GM18909 (cell line): ENCODE measurements around the gene MINK1.
"Not testable (repeated sequence)": the region's sequence is repeated elsewhere in the genome, so short reads cannot be mapped to it uniquely, and the experiment has no call there.

Experiments
- ATAC-seq: cut with Tn5 transposase; IDR thresholded peaks from one replicate; pipeline ENCODE4 v1.9.1; 2021; ENCODE audit warnings: mild to moderate bottlenecking; ENCODE audit not compliant: unreplicated experiment, poor library complexity

Gene MINK1

DNA sequence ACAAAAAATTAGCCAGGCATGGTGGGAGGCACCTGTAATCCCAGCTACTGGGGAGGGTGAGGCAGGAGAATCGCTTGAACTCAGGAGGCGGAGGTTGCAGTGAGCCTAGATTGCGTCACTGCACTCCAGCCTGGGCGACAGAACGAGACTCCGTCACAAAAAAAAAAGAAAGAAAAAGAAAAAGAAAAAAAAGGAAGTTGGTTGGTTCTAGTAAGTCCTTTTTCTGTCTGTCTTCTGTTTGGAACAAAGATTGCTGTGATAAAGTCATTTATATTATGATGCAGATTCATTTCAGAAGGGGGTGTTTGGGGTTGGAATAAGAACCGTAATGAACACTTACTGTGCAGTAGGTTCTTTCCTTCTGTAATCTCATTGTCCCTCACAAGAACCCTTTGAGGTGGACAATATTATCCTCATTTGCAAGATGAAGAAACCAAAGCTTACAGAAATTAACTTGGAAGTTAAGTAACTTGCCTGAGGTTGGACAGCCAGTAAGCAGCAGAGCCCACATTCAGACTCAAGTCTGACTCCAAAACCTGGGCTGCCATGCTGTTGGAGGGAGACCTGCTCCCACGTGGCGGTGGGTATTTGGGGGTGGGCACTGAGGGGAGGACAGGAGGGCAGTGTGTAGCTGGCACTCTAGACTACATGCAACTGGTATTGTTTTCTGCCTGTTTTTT, 10.3 kb downstream of the MINK1 start:
- ATAC-seq, result no peak

- ATAC-seq, result no peak
Measured at GRCh38 chr17:4845118-4845517, 12.0 kb downstream of the MINK1 start.

GRCh38 chr17:4846635-4847390, 13.7 kb downstream of the MINK1 start:
- ATAC-seq, result no peak

- no peak for ATAC-seq
Measured at GRCh38 chr17:4849011-4849536, 15.9 kb downstream of the MINK1 start.

DNA sequence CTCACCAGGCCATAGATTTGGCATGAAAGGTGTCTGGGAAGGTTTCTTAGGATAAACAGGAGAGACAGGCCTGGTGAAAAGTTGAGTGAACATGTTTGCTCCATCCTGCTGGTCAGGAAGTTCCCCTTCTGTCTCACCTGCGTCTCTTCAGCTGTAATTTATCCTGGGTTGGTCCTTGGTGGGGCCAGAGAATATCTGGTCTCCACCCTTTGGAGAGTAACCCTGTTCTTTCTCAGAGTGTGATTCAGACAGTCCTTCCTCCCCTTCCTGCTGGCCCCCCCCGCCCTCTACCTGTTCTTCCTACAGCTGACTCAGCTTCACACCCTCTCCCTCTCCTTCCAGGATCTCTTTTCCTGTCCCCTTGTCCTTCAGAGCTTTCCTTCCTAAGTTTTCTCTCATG, 17.1 kb downstream of the MINK1 start:
- ATAC-seq, result no peak

DNA sequence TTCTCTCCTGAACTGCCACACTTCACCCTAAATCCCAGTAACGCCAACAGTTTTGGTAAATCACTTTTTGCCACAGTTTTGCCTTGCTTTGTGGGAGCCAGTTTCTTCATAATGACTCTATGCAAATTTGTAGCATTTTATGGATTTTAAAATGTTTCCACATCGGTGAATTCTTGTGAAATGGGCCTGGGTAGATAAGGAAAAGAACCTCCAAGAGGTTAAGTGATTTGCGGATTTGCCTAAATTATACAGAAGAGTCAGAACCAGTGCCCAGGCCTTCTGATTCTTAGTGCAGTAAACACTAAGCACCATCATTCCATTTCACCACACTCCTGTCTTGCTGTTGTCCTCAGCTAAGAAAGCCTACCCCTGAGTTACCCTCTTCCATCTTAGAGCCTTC, 17.9 kb downstream of the MINK1 start:
- ATAC-seq, result no peak

GRCh38 chr17:4852567-4853207, 19.5 kb downstream of the MINK1 start:
- ATAC-seq, result no peak

DNA sequence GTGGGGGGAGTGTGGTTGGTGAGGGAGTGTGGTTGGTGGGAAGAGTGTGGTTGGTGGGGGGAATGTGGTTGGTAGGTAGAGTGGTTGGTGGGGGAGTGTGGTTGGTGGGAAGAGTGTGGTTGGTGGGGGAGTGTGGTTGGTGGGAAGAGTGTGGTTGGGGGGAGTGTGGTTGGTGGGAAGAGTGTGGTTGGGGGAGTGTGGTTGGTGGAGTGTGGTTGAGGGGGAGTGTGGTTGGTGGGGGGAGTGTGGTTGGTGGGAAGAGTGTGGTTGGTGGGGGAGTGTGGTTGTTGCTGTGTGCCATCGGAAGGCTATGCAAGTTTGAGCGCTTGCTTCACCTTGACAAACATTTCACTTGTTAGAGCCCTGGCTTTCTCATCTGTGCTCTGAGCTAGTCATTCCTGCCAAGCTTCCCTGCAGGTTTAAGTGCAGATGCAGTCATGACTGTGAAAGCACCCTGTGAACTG, 20.1 kb downstream of the MINK1 start:
- ATAC-seq, result no peak

DNA sequence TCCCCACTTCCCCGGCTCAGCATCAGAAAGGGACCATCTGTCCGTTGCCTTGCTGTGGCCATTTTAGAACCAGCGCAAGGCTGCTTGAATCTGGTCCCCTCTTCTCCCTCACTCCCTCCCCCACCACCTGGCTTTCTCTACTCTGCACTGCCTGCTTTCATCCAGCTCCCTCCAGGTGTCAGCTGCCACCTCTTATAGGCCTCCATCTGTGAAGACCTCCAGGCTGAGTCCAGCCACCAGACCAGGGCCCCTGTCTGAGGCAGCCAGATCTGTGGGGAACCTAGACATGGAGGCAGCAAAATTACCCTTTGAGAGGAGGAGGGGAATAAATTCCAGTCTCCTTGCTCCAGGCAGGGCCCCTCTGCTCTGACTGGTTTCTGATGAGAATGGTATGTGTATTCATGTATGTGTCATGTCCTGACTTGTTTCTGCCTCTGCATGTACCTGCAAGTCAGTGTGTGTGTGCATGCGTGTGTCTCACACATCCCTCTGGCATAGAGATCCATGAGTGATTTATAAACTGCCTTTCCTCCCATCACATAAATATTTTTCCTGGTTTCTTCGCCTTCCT, 21.1 kb downstream of the MINK1 start:
- no peak for ATAC-seq

DNA sequence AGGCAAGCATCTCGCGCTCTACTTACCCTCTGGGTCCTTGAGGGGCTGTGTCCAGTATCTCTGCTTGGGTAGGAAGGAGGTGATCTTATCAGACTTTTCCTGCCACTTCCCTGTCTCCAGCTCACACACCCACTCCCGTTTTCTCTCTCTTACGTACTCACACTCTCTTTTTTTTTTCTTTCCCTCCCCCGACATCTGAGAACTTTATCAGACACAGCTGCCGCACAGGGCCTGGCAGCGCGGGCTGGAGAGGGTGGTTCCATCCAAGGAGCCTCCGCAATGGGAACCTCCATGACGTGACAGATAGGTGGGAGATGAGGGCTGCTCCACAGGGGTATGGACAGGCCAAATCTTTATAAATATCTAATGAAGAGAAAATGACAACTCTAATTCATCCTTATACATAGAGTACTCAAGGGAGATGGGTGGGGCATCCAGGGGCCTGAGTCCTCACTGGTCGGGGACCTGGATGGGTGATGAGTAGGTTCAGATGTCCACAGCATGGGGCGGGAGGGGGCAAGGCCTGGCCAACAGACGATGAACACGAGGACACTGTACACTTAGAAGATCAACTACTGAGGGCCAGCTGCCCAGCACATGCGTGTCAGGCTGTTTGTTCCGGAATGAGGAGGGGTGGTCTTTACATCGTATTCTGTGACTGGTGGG, 23.3 kb downstream of the MINK1 start:
- no peak for ATAC-seq

- no peak for ATAC-seq
Measured at GRCh38 chr17:4856937-4857314, 23.8 kb downstream of the MINK1 start.

DNA sequence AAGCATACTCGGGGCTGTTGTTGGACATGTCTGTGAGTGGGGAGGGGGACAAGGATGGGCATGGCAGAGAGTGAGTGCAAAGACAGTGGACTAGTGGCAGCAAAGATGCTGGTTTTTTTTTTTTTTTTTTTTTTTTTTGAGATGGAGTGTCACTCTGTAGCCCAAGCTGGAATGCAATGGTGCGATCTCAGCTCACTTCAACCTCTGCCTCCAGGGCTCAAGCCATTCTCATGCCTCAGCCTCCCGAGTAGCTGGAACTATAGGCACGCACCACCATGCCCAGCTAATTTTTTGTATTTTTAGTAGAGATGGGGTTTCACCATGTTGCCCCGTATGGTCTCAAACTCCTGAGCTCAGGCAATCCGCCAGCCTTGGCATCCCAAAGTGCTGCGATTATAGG, 24.2 kb downstream of the MINK1 start:
- ATAC-seq, result not testable (repeated sequence)

DNA sequence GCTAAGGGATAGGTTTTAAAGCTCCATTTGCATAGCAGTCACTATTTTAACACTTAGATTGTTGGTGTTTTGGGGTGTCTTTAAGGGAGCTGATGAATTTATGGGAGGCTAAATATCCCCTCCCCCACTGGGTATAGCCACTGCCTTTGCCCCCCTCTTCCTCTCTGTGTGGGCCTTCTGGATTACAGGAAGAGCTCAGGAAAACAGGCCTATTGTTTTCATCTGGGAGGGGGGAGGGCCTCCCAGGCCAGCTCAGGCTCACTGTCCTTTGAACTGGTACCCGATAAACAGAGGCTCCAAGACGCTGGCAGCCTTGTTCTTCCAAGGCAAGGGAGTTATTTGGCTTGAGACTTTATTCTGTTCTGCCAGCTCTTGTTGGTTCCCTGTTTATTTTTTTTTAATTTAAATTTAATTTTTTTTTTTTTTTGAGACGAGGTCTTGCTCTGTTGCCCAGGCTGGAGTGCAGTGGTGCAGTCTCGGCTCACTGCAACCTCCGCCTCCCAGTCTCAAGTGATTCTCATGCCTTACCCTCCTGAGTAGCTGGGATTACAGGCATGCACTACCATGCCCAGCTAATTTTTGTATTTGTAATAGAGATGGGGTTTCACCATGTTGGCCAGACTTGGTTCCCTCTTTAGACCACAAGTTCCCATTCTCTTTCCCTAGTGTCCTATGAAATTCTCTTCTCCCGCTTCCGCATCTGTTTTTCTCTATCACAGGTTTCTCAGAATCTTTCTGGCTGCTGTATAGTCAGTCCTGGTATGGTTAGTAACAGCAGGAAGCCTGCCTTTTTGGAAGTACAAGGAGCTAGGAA, 25.1 kb downstream of the MINK1 start:
- no peak for ATAC-seq

GRCh38 chr17:4858882-4859260, 25.7 kb downstream of the MINK1 start:
- ATAC-seq, result no peak

GRCh38 chr17:4859816-4860625, 26.9 kb downstream of the MINK1 start:
- ATAC-seq, result no peak

DNA sequence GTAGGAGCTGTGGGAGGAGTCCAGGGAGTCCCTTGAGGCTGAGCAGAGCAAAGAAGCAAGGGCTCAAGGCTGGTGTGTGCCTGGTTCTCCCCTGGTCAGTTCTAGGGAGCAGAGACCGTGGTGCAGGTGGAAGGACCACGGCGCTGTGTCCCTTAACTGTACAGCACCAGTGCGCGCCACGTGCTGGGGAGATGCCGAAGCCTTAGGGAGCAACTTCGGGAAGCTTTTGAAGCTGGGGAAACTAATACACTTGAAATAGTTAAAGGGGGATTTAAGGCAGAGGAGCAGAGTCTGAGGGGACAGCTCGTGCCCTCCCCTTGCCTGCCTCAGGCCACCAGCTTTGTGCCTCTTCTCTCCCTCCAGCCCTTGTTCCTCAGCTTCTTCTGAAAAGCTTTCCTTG, 27.5 kb downstream of the MINK1 start:
- ATAC-seq, result no peak

DNA sequence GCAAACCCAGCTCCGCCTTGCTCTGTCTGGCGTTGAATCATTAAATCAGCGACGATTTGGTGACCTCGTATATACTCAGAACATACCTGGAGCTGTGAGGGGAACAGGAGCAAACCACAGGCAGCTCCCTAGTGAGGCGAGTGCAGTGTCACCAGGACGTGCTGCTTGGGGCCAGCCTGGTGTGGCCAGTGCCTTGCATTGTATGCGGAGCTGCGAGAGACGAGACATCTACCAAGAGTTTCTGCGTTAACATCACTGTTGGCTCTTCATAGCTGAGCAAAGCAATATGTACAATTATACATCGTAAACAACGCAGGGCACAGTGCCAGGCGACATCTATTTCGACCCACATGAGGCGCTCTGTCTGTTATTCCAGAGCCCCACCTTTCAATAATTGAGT, 27.9 kb downstream of the MINK1 start:
- ATAC-seq, result no peak

DNA sequence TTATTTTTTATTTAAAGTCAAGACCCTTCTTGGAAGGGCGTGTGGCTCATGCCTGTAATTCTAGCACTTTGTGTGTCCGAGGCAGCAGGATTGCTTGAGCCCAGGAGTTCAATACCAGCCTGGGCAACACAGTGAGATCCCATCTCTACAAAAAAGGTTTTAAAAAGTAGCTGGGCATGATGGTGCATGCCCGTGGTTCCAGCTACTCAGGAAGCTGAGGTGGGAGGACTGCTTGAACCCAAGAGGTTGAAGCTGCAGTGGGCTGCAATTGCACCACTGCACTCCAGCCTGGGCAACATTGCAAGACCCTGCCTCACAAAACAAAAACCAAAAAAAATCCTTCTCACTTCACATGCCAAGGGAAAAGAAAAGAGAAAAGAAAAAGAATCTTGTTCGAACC, 29.6 kb downstream of the MINK1 start:
- ATAC-seq, result no peak

DNA sequence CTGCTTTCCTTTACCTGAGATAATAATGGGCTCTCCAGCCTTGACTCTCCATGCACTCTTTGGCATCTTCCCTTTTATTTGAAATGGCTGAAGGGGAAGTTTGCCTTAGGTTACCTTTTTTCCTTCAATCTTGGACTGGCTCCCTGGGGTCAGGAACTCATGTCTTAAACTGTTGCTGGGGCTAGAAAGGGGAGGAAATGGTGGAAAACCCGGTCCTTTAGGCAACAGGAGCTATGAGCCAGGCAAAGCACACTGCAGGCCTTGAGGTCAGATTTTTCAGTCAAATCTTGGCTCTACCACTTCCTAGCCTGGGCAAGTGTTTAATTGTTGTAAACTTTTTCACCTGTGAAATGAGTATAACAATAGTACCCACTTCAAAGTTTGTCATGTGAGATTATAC, 30.2 kb downstream of the MINK1 start:
- ATAC-seq, result no peak
